Calu3 (cell line): ENCODE data around the gene ZDHHC16. TPM values are rescaled to one million over a fixed set of nuclear protein-coding genes. Genes with fewer than 3 reads are reported as not detected.

Experiments used
- BruUV-seq: library from RNA; stranded (reverse); fragments of 400-500 nt; replicated peaks from 2 replicates; lab custom pipeline; 2021; lab: Mats Ljungman, UMichigan
- CTCF ChIA-PET: fragments of 300-600 bp; sonication (Branson Sonifier 250); formaldehyde crosslinking; loops from one replicate; lab custom pipeline; 2022; ENCODE audit warnings: antibody characterized with exemption; lab: Charles Lee
- DNase-seq: peaks from one replicate; pipeline ENCODE4 v3.0.0; 2022
- H3K27ac Mint-ChIP-seq: one replicate; pipeline ENCODE4 v1.8.0; 2022; ENCODE audit warnings: mixed read lengths; ENCODE audit not compliant: unreplicated experiment
- H3K27me3 Mint-ChIP-seq: one replicate; pipeline ENCODE4 v1.8.0; 2022; ENCODE audit warnings: mixed read lengths; ENCODE audit not compliant: unreplicated experiment
- H3K36me3 Mint-ChIP-seq: one replicate; pipeline ENCODE4 v1.8.0; 2022; ENCODE audit warnings: mild to moderate bottlenecking, moderate library complexity, mixed read lengths; ENCODE audit not compliant: insufficient read depth, unreplicated experiment
- H3K4me1 Mint-ChIP-seq: one replicate; pipeline ENCODE4 v1.8.0; 2022; ENCODE audit warnings: mild to moderate bottlenecking, low read depth, mixed read lengths; ENCODE audit not compliant: unreplicated experiment
- H3K4me3 Mint-ChIP-seq: one replicate; pipeline ENCODE4 v1.8.0; 2022; ENCODE audit warnings: mild to moderate bottlenecking, low read depth, moderate library complexity, mixed read lengths; ENCODE audit not compliant: unreplicated experiment
- H3K9me3 Mint-ChIP-seq: one replicate; pipeline ENCODE4 v1.8.0; 2022; ENCODE audit warnings: low read depth, mixed read lengths; ENCODE audit not compliant: unreplicated experiment
- intact Hi-C: fragments of 100-400 bp; cut with micrococcal nuclease; formaldehyde crosslinking; loops from one replicate; pipeline ENCODE4 v1.10.0; 2022; ENCODE audit not compliant: unreplicated experiment
- total RNA-seq: library from RNA; stranded (reverse); gene quantifications from 2 replicates; pipeline ENCODE4 v1.2.3, GENCODE V29; 2022
- TF ChIP-seq, protein P1 (sequence below): fragments of 200-600 bp; IDR thresholded peaks from one replicate; pipeline ENCODE4 v1.8.0; 2022; ENCODE audit warnings: antibody characterized with exemption; ENCODE audit not compliant: unreplicated experiment

The ZDHHC16 gene
- total RNA-seq, 1 experiment from 2014 or later = 27.7 TPM

GRCh38 chr10:97456034-97456685 is 10.2 kb downstream of the ZDHHC16 start:
- CTCF ChIA-PET = no interaction called here
- peaks cover 42% of the 10 kb centered on the region for H3K36me3 Mint-ChIP-seq
- BruUV-seq = no TSS peak
- TF ChIP-seq, protein P1, sequence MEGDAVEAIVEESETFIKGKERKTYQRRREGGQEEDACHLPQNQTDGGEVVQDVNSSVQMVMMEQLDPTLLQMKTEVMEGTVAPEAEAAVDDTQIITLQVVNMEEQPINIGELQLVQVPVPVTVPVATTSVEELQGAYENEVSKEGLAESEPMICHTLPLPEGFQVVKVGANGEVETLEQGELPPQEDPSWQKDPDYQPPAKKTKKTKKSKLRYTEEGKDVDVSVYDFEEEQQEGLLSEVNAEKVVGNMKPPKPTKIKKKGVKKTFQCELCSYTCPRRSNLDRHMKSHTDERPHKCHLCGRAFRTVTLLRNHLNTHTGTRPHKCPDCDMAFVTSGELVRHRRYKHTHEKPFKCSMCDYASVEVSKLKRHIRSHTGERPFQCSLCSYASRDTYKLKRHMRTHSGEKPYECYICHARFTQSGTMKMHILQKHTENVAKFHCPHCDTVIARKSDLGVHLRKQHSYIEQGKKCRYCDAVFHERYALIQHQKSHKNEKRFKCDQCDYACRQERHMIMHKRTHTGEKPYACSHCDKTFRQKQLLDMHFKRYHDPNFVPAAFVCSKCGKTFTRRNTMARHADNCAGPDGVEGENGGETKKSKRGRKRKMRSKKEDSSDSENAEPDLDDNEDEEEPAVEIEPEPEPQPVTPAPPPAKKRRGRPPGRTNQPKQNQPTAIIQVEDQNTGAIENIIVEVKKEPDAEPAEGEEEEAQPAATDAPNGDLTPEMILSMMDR = no peak
- DNase-seq = no peak
- H3K27ac Mint-ChIP-seq = no peak overlapping the region
- no peaks in the 10 kb centered on the region for H3K9me3 Mint-ChIP-seq
- intact Hi-C loops = no loop called here
- no peaks in the 10 kb centered on the region for H3K27me3 Mint-ChIP-seq
- H3K4me3 Mint-ChIP-seq = no peak overlapping the region
- no peaks in the 10 kb centered on the region for H3K4me1 Mint-ChIP-seq

- Mint-ChIP-seq H3K9me3 (no peaks in the 10 kb centered on the region), H3K36me3 (peaks cover 46% of the 10 kb centered on the region), H3K4me1 (no peaks in the 10 kb centered on the region), H3K4me3 (no peak overlapping the region), H3K27me3 (no peaks in the 10 kb centered on the region), H3K27ac (no peak overlapping the region)
- TF ChIP-seq, protein P1 = no peak
- DNase-seq = no peak
- CTCF ChIA-PET = no interaction called here
- no TSS peak for BruUV-seq
- intact Hi-C loops = no loop called here
Observed at GRCh38 chr10:97456686-97457065, 10.7 kb downstream of the ZDHHC16 start.

DNA sequence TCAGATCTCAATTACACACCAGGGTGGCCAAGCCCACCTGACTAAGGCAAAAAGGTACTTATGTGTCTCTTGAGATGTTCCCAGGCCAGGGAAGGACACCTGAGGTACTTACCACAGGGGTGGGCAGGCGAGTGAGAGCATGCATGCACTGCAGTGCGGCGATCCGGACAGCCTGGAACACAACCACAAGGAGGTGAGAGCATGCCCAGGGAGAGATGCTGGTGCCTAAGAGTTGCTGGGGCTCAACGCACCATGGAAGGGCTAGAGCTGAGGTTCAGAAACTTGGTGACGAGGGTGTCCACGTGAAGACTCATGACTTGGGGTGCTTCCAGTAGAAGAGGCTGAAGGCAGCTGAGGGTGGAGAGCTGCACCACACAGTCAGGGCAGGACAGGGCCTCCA is 13.1 kb downstream of the ZDHHC16 start:
- intact Hi-C loops = no loop called here
- no peak overlapping the region for H3K27ac Mint-ChIP-seq
- no peaks in the 10 kb centered on the region for H3K27me3 Mint-ChIP-seq
- H3K4me1 Mint-ChIP-seq = no peaks in the 10 kb centered on the region
- CTCF ChIA-PET = no interaction called here
- DNase-seq = no peak
- peaks cover 36% of the 10 kb centered on the region for H3K36me3 Mint-ChIP-seq
- TF ChIP-seq, protein P1 = no peak
- H3K9me3 Mint-ChIP-seq = no peaks in the 10 kb centered on the region
- H3K4me3 Mint-ChIP-seq = no peak overlapping the region
- no TSS peak for BruUV-seq

DNA sequence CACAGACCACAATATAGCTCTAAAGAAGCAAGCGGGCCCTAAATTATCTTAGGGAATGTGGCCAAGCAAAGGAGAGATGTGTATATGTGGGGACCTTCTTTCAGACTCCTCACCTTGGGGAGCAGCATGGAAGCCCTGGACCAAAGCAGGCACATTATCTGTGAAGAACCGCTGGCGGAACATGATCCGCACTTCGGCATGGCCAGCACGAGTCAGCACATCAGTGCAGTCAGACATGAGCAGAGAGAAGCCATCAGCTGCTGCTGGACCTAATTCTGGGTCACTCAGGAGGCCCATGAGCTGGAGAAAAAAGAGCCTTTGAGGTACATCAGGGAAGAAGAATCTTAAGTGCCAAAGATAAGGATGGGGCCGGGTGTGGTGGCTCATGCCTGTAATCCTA is 14.0 kb downstream of the ZDHHC16 start:
- H3K9me3 Mint-ChIP-seq = no peaks in the 10 kb centered on the region
- H3K27me3 Mint-ChIP-seq = no peaks in the 10 kb centered on the region
- no TSS peak for BruUV-seq
- H3K36me3 Mint-ChIP-seq = peaks cover 36% of the 10 kb centered on the region
- no peak overlapping the region for H3K27ac Mint-ChIP-seq
- intact Hi-C loops = loop anchor here (5.0 kb wide), 1 partner anchor 92 kb away; no protein-coding TSS in a partner anchor
- H3K4me1 Mint-ChIP-seq = no peaks in the 10 kb centered on the region
- TF ChIP-seq, protein P1 = no peak
- DNase-seq = no peak
- CTCF ChIA-PET = no interaction called here
- H3K4me3 Mint-ChIP-seq = no peak overlapping the region
